ENCODE measurements around the gene C2.
"Not testable (repeated sequence)": the region's sequence is repeated elsewhere in the genome, so short reads cannot be mapped to it uniquely, and the experiment has no call there.

Gene C2

DNA sequence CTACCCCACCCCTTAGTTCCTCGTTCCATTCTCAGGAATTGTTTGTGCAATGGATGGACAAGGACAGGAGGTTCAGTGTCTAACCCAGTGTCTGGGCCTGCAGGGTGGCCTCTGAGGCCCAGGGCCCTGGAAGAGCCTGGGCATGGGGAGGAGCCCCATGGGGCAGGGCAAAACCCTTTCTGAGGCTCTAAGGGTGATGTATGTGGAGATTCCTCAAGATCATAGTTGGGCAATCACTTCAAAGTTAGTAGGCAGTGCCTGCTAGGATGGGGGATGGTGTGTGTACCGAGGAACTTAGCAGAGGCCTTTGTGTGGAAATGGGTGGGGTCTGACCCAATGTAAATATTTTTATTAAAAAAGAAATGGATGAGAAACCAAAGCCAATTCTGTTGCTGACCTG, 6.7 kb upstream of the C2 start:
- no peak for DNase-seq

DNA sequence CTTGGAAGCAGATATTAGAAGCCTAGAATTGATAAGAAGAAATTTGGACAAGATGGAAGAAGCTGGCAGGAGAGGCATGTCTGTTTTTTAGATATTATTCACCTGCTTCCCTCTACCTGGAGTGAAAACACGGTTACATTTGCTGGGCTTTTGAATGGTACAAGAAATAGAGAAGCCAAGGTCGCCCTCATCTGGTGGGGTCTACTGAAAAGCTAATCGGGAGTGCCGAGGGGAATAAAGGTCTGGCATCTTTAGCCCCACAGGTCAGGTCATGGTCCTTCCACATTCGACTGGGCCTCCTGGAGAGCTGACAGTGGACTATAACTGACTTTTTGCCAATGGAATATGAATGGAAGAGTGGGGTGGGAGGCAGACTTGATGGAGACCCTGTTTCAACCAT, 4.6 kb upstream of the C2 start:
- DNase-seq, result peak in 1 of 56 donors; percentile 36

DNA sequence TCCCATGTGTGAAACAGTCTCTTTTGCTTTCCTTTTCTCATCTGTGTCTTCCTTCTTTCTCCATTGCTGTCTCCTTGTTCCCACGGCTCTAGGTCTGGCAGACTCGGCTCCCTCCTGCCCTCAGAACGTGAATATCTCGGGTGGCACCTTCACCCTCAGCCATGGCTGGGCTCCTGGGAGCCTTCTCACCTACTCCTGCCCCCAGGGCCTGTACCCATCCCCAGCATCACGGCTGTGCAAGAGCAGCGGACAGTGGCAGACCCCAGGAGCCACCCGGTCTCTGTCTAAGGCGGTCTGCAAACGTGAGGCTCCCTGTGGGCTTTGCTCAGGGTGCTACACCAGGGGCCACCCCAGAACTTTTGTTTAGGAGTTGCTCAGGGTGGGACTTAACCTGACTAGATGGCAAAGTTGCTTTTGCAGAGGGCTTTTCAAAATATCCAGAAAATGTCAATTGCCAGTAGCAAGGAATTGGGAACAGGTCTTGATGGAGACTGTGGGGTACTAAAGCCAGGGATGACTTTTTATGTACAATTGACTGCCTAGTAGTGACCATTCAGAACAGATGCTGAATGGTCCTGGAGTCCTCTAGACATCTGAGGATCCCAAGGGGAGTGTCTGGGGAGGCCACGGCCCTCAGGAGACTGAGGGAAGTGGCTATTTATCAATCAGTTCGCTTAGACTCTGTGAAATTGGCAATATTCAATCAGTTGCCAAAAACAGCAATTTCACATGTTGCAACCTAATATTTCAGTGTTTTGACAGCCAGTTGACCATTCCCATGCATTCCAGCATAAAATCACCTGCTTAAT, 550 bp downstream of the C2 start:
- DNase-seq, result no peak

DNA sequence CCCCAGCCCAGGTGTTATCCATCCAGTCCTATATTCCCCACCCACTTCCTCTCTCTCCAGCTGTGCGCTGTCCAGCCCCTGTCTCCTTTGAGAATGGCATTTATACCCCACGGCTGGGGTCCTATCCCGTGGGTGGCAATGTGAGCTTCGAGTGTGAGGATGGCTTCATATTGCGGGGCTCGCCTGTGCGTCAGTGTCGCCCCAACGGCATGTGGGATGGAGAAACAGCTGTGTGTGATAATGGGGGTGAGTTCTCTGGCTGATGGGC, 1.1 kb downstream of the C2 start:
- no peak for DNase-seq

DNA sequence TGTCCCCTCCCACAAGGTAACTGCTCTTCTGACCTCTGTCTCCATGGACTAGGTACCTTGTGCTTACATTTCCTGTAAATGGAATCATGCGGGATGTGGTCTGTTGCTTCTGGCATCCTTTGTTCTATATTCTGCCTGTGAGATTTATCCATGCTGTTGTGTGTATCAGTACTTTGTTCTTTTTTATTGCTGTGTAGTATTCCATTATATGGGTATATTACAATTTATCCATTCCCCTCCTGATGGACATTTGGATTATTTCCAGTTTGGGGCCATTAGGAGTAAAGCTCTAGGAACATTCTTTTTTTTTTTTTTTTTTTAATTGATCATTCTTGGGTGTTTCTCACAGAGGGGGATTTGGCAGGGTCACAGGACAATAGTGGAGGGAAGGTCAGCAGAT, 3.4 kb downstream of the C2 start:
- DNase-seq, result no peak

DNA sequence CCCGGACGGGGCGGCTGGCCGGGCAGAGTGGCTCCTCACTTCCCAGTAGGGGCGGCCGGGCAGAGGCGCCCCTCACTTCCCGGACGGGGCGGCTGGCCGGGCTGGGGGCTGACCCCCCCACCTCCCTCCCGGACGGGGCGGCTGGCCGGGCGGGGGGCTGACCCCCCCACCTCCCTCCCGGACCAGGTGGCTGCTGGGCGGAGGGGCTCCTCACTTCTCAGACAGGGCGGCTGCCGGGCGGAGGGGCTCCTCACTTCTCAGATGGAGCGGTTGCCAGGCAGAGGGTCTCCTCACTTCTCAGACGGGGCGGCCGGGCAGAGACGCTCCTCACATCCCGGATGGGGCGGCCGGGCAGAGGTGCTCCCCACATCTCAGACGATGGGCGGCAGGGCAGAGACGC, 4.6 kb downstream of the C2 start:
- not testable (repeated sequence) for DNase-seq

DNA sequence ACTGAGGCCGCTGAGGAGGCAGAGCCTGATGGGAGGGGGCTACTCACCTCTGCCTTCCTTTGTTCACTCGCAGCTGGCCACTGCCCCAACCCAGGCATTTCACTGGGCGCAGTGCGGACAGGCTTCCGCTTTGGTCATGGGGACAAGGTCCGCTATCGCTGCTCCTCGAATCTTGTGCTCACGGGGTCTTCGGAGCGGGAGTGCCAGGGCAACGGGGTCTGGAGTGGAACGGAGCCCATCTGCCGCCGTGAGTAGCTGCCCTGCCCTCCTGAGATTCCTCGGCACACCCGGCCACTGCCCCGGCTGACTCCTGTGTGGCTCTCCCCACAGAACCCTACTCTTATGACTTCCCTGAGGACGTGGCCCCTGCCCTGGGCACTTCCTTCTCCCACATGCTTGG, 6.0 kb downstream of the C2 start:
- DNase-seq, result no peak

DNA sequence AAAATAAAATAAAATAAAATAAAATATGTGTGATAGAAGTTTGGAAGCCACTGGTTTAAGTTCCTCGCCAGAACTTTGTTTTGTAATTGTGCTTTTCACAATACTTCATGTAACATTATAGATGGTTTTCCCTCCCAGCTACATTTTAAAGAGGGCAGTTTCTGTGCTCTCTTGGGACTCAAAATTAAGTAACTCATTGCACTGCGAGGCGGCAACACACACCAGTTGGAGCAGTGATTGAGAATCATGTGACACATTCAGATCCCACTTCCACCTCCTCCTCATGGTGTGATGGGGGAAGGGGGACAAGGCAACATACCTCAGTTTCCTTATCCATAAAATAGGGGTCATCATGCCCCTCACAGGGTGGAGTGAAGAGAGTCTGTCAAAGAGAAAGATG, 7.5 kb downstream of the C2 start:
- DNase-seq, result no peak

DNA sequence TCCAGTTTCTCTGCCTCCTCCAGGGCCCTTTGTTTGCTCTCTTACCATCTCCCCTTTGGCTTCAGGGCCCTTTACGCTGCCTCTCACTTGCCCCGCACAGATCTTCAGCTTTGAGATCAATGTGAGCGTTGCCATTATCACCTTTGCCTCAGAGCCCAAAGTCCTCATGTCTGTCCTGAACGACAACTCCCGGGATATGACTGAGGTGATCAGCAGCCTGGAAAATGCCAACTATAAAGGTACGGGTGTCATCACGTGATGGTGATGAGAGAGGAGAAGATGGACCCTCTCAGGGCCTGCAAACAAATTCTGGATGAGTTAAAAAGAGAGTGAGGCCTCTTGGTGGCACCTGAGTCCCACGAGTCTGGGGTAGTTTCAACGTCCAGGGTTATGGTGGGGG, 8.3 kb downstream of the C2 start:
- no peak for DNase-seq

DNA sequence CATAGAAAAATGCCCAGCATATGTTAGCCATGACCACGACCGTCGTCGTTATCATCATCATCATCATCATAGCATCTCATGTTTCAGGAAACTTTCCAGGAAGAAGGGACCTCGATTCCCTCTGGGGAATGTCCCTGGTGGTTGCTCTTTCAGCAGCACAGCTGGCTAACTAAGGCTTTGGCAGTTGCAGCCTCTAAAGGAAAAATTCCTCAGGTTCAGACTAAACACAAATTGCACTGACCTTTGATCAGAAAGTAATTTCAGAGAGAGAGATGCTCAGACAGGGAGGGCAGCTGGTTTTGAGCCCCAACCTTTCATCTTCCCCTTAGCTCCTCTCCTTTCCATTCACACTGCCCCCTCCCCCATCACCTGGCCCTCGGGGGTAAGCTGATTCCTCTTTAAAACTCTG, 12.7 kb downstream of the C2 start:
- DNase-seq, result no peak

DNA sequence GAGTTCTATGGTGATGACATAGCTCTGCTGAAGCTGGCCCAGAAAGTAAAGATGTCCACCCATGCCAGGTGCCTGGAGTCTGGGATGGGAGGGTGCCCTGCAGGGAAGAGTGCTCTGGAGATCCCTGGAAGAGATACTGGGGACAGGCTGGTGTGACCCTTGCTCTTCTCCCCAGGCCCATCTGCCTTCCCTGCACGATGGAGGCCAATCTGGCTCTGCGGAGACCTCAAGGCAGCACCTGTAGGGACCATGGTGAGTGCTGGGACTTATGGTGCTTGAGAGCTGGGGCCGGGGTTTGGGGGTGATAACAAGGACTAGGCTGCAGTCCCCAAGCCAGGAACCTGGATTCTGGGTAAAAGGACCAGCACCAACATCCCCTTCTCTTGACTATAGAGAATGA, 16.2 kb downstream of the C2 start:
- no peak for DNase-seq

DNA sequence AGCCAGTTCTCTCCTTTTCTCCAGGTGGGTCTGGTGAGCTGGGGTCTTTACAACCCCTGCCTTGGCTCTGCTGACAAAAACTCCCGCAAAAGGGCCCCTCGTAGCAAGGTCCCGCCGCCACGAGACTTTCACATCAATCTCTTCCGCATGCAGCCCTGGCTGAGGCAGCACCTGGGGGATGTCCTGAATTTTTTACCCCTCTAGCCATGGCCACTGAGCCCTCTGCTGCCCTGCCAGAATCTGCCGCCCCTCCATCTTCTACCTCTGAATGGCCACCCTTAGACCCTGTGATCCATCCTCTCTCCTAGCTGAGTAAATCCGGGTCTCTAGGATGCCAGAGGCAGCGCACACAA, 17.6 kb downstream of the C2 start:
- no peak for DNase-seq

DNA sequence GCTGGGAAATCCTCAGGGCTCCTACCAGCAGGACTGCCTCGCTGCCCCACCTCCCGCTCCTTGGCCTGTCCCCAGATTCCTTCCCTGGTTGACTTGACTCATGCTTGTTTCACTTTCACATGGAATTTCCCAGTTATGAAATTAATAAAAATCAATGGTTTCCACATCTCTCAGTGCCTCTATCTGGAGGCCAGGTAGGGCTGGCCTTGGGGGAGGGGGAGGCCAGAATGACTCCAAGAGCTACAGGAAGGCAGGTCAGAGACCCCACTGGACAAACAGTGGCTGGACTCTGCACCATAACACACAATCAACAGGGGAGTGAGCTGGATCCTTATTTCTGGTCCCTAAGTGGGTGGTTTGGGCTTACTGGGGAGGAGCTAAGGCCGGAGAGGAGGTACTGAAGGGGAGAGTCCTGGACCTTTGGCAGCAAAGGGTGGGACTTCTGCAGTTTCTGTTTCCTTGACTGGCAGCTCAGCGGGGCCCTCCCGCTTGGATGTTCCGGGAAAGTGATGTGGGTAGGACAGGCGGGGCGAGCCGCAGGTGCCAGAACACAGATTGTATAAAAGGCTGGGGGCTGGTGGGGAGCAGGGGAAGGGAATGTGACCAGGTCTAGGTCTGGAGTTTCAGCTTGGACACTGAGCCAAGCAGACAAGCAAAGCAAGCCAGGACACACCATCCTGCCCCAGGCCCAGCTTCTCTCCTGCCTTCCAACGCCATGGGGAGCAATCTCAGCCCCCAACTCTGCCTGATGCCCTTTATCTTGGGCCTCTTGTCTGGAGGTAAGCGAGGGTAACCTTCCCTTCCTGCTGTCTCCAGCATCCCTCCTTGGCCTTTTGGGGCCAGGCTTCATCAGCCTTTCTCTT, 18.2 kb downstream of the C2 start, which contains the start of gene CFB:
CFB (plus strand) TSS at position 589 of the 863 bp plus-strand sequence; CDS start at position 716, 127 bp downstream.
- DNase-seq, result peak in 2 of 56 donors; percentile 5 to 10

DNA sequence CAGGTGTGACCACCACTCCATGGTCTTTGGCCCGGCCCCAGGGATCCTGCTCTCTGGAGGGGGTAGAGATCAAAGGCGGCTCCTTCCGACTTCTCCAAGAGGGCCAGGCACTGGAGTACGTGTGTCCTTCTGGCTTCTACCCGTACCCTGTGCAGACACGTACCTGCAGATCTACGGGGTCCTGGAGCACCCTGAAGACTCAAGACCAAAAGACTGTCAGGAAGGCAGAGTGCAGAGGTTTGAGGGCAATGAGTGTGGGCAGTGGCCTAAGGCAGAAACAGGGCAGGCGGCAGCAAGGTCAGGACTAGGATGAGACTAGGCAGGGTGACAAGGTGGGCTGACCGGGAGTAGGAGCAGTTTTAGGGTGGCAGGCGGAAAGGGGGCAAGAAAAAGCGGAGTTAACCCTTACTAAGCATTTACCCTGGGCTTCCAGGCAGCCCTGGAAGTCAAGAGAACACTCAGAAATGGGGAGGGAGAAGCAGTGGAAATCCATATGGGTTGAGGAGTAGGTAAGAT, 18.9 kb downstream of the C2 start:
- DNase-seq, result no peak

DNA sequence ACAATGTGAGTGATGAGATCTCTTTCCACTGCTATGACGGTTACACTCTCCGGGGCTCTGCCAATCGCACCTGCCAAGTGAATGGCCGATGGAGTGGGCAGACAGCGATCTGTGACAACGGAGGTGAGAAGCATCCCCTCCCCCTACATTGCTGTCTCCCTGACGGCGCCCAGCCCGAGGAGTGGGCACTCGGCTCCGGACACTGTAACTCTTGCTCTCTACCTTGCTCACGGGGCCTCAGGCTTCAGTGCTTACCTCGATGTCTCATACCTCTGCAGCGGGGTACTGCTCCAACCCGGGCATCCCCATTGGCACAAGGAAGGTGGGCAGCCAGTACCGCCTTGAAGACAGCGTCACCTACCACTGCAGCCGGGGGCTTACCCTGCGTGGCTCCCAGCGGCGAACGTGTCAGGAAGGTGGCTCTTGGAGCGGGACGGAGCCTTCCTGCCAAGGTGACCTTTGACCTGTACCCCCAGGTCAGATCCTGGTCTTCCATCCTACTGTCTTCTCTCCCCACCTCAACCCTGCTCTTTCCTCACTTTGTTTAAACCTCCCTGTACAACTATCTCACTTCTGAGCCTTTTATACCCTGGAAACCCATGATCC, 19.7 kb downstream of the C2 start:
- no peak for DNase-seq

DNA sequence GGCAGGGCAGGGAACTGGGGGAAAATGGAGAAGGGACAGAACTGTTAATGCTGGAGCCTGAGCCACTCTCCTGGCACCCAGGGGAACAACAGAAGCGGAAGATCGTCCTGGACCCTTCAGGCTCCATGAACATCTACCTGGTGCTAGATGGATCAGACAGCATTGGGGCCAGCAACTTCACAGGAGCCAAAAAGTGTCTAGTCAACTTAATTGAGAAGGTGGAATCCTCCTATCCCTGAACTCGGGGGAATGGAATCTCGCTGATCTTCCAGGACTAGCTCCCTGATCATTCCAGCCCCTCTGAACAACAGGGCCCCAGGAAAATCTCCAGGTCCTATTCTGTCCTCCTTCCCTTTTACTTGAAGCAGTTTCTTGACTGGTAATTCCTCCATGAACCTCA, 20.3 kb downstream of the C2 start:
- DNase-seq, result no peak

DNA sequence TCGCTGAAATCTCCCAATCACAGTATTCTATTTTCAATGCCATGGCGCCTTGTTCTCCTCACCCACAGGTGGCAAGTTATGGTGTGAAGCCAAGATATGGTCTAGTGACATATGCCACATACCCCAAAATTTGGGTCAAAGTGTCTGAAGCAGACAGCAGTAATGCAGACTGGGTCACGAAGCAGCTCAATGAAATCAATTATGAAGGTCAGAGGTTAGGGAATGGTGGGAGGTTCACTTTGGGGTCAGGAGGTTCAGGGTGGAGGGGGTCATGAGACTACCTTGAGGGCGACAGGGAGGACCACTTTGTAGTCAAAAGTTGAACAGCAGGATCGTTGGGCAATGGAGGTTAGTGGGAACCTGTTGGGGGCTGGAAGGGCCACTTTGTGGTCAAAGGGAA, 20.8 kb downstream of the C2 start:
- no peak for DNase-seq

DNA sequence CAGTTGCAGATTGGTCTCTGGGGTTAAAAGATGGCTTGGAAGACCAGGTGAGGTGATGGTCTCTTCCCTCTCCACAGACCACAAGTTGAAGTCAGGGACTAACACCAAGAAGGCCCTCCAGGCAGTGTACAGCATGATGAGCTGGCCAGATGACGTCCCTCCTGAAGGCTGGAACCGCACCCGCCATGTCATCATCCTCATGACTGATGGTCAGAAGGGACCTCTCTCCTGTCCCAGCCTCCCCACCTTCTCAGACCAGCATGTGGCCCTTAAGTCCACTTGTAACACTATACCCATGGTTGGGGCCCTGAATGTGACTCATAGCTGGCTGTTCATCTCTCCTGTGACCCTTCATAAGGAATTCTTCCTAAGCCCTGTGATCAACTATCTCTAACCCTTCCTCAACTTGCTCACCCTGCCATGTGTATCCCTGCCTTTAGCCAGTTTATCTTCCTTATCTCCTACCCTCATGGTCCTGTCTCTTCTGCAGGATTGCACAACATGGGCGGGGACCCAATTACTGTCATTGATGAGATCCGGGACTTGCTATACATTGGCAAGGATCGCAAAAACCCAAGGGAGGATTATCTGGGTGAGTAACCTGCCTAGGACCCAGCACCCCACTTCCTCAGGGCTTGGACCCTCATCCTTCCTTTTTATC, 21.4 kb downstream of the C2 start:
- DNase-seq, result no peak

DNA sequence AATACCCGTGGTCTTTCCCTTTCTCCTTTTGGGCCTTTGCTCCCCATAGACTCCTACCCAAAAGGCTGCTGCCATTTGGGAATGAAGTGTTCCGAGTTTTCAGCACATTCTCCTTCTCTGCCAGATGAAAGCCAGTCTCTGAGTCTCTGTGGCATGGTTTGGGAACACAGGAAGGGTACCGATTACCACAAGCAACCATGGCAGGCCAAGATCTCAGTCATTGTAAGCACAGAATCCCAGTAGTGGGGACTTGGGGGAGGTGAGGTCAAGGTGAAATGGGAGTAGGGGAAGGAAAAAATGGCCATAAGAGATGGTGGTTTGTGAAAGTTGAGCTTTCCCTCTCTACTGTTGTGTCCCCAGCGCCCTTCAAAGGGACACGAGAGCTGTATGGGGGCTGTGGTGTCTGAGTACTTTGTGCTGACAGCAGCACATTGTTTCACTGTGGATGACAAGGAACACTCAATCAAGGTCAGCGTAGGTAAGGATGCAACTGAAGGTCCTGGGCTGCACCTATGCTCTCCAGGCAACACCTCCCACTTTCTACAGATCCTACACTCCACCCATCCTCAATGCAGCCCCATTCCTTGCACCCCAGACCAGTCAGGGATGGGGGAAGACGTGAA, 22.5 kb downstream of the C2 start:
- DNase-seq, result no peak

DNA sequence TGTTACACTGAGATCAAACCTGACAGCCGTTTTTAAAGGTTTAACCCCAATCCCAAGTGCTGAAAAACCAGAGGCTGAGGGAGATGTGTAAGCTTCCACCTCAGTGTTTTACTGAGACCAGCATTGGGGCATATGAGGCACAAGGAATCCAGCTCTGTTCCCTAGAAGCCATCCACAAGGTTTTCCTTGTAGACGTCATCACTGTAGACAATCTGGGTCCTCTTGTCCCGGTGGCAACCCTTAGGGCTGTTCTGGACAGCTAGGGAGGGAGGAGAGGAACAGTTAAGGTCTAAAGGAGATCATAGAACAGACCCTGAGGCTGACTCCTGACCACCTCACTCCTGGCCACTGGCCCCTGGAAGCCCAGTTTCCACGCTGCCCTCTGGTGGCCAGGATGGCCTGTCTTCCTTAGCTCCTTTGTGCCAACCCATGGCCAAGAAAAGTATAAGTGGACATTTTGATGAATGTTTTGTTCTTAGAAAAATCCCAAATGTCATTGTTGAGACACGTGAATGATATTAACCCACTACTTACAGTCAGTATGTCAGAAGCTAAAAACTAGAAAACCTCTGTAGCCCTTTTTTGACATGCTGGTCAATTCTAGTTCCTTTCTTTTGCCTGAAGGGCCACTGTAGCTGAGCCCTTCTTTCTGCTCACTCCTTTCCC, 24.8 kb downstream of the C2 start:
- peak in 24 of 56 donors; percentile 3 to 64 (median 12) for DNase-seq

DNA sequence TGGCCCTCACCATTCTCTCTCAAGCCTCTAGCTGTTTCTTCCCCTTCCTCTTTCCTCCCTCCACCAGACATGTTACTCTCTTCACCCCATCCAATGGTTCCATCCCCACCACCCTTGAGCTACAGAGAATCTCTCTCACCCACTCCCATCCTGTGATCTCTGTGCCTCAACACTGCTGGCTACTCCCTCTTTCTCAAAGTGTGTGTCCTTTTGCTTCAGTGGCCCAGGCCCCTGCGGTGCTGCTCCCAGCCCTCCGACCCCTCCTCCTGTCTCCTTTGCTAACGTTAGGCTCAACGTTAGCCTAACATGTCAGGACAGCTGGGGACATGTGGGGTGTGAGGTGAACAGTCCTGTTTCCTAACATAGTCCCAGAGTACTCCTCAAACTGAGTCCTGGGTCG, 25.4 kb downstream of the C2 start:
- no peak for DNase-seq
